Cerebellar nuclear complex (tissue), 1 donor: ENCODE measurements around the gene ATP2C2.

ENCODE experiments used
- DNase-seq, 2 experiments: peaks; one replicate each; lab custom pipeline; 2025; lab: John Stamatoyannopoulos, UW

Gene ATP2C2

GRCh38 chr16:84451781-84452180 lies 83.4 kb downstream of the ATP2C2 start:
- DNase-seq, result no peak

- no peak for DNase-seq
Measured at GRCh38 chr16:84453061-84453752, 84.9 kb downstream of the ATP2C2 start.

GRCh38 chr16:84454611-84455010 lies 86.3 kb downstream of the ATP2C2 start:
- no peak for DNase-seq

- no peak for DNase-seq
Measured at GRCh38 chr16:84455031-84455430, 86.7 kb downstream of the ATP2C2 start.

- DNase-seq, result no peak
Measured at GRCh38 chr16:84458606-84459532, 90.5 kb downstream of the ATP2C2 start.

- no peak for DNase-seq
Measured at GRCh38 chr16:84459533-84459894, 91.2 kb downstream of the ATP2C2 start.

GRCh38 chr16:84459941-84460405 lies 91.6 kb downstream of the ATP2C2 start:
- DNase-seq, result no peak

GRCh38 chr16:84460406-84461028 lies 92.2 kb downstream of the ATP2C2 start:
- DNase-seq, result no peak

GRCh38 chr16:84461029-84461412 lies 92.7 kb downstream of the ATP2C2 start:
- DNase-seq, result no peak

- DNase-seq, result no peak
Measured at GRCh38 chr16:84461413-84462295, 93.3 kb downstream of the ATP2C2 start.

- DNase-seq, result no peak
Measured at GRCh38 chr16:84462296-84463210, 94.2 kb downstream of the ATP2C2 start.

GRCh38 chr16:84463221-84463620 lies 94.9 kb downstream of the ATP2C2 start:
- no peak for DNase-seq

- DNase-seq, result no peak
Measured at GRCh38 chr16:84464116-84464515, 95.8 kb downstream of the ATP2C2 start.

GRCh38 chr16:84465154-84465553 lies 96.8 kb downstream of the ATP2C2 start:
- no peak for DNase-seq

GRCh38 chr16:84466692-84467091 lies 98.4 kb downstream of the ATP2C2 start:
- DNase-seq, result no peak

GRCh38 chr16:84467256-84467655 lies 98.9 kb downstream of the ATP2C2 start:
- no peak for DNase-seq

- DNase-seq, result no peak
Measured at GRCh38 chr16:84467709-84468108, 99.4 kb downstream of the ATP2C2 start.

- DNase-seq, result no peak
Measured at GRCh38 chr16:84471316-84471715, 103.0 kb downstream of the ATP2C2 start.

- no peak for DNase-seq
Measured at GRCh38 chr16:84471966-84472365, 103.6 kb downstream of the ATP2C2 start.

- DNase-seq, result no peak
Measured at GRCh38 chr16:84475643-84476240, 107.4 kb downstream of the ATP2C2 start.
